ENCODE measurements around the gene ZBTB16.

The ZBTB16 gene

DNA sequence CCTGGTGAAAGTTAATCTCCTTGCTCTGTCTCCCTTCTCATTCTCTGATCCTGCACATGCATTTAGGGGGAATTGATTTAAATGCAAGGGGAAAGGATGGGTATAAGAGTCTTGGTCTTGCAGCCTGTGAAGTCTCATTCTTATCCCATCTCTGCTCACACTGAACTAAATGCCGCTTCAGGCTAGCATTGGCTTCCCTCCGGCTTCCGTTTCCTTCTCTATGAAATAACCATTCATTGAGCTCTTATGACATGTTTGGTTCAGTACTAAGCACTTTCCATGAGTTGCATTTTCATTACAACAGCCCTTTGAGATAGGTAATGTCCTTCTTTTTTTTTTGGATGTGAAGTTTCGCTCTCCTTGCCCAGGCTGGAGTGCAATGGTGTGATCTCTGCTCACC lies 5.6 kb downstream of the ZBTB16 start:
- no peak overlapping the region for H3K4me3 ChIP-seq (ENCODE audit: low read length)

DNA sequence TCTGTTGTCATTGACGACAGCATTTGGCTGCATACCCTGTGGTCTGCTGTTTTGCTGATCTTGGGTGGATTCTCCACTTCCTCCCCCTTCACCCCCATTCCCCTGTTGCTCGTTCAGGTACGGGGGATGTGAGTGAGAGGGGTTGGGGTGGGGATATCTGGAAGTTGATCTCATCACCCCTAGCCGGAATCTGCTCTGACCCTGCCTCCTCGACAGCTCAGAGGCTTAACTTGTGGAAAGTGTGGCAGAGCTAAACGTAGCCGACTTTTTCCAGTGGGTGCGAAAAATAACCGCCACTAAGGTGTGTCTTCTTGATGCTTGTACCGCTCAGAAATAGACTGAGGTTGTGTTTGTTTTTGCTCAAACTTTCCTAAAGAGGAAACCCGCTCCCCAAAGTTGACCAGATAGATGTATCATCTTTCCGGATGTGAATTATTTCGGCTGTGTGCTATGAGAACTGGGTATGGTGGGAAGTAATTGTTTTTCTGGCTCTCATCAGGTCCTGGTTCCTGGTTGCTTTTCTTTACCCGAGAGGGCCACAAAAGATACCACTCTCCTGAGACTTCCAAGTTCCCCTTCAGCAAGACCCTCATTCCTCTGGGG lies 6.6 kb downstream of the ZBTB16 start:
- H3K4me3 ChIP-seq (ENCODE audit: low read length), result no peak overlapping the region
- no peak for TF ChIP-seq ZNF274 (IDR thresholded peaks at IDR 0.05; ENCODE audit: low read depth, low read length)

More for the DNA sequence above, 5.6 kb downstream of the ZBTB16 start:
- no peak for TF ChIP-seq ZNF274 (IDR thresholded peaks at IDR 0.05; ENCODE audit: low read depth, low read length)

DNA sequence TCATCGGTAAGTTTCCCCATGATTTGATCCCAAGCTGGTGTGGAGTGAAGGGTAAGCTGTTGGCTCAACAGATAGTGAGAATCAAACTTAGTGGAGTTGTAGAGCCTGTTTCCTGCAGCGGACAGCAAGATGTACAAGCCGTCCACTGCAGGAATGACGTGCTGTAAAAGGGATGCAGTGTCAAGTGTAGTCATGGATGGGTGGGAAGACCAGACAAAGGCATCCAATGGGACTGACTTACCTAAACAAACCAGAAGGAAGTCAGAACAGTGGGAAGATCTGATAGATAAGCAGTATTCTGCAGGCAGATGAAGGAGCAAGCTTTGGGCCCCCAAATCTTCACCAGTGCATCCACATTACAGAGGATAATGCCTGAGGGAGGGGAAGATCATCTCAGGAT lies 8.8 kb downstream of the ZBTB16 start:
- no peak for TF ChIP-seq ZNF274 (IDR thresholded peaks at IDR 0.05; ENCODE audit: low read depth, low read length)
- H3K4me3 ChIP-seq (ENCODE audit: low read length), result no peak overlapping the region

DNA sequence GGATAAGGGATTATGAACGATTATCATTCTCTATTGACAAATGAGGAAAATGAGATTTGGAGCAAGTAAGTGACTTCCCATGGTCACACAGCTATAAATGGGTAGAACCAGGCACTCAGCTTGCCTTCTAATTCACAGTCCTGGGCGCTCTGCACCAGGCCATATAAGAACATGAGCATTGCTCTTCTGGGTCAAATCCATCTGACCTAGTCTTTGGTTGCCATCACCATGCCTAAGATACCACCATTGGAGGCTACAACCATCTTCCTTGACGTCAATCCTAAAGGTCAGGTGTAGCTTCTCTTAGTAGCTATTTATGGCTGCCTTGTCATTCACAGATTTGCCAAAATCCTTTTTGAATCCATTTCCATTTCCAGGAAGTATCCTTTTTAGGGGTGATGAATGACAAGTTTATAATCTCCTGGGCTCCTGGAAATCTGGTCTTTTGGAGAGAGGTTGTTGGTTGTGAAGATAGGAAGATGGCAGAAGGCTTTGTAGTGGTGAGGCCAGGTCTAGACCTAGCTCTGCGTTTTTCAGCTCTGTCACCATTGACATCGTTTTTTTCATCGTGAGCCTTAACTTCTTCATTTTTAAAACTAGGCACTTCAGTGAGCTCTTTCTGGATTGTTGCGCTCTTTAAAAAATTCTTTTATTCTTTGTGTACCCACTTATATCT lies 11.1 kb downstream of the ZBTB16 start:
- H3K4me3 ChIP-seq (ENCODE audit: low read length), result no peak overlapping the region
- no peak for TF ChIP-seq ZNF274 (IDR thresholded peaks at IDR 0.05; ENCODE audit: low read depth, low read length)

DNA sequence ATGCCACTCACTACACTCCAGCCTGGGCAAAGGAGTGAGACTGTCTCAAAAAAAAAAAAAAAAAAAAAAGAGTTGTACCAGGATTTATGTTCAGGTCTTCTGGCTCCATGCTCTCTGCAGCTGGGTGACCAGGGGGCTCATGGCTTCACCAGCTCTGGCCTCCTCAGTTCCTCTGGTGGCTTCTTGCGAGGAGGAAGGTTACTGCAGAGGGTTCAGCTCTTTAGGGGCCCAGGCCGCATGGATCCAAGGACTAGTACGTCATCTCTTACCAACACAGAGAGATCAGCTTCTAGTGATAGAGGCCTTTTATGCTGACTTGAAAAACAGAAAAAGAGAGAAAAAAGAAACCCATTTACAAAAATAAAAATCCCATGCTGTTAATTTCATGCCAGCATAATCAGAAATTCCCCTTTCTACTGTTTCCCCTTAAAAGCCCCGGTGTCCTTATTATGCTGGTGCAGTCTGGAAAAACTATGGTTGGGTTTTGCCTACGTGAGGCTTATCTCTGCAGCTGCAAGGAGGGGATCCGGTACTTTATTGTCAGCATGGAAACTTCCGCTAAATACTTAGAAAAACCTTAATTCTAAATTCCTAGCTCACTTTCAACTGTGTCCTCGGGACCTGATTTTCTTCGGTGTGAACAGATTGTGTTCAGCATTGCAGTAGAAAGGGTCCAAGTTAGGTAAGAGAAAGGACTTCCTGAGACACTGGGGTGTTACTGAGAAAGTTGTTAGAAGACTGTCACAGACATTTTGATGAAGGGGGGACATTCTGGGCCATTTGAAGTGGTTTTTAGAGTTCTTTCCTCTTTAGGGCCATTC lies 13.7 kb downstream of the ZBTB16 start:
- H3K4me3 ChIP-seq (ENCODE audit: low read length), result no peak overlapping the region
- no peak for TF ChIP-seq ZNF274 (IDR thresholded peaks at IDR 0.05; ENCODE audit: low read depth, low read length)

DNA sequence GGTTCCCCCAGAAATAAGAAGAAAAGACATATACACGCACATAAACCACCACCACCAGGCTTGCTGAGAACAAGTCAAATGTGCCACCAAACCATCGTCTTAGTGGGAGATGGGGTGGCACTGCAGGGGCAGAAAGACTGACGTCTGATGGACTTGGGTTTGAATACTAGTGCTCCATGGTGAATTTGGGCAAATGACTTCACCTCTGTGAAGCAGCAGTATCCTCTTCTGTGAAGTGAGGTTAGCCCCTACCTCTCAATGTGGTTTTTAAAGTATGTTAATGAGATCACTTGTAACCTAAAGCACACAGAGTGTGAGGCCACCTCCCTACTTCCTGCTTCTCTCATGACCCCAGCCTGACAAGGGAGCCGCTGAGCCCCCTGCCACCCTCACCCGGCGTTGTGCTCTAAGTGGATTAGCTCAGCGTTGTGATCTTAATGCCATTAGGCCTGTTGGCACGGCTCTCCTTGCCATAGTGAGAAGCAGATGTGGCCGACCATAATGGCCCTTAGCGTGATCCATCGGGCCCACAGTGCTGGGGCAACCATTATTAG lies 14.4 kb downstream of the ZBTB16 start:
- H3K4me3 ChIP-seq (ENCODE audit: low read length), result no peak overlapping the region
- no peak for TF ChIP-seq ZNF274 (IDR thresholded peaks at IDR 0.05; ENCODE audit: low read depth, low read length)

DNA sequence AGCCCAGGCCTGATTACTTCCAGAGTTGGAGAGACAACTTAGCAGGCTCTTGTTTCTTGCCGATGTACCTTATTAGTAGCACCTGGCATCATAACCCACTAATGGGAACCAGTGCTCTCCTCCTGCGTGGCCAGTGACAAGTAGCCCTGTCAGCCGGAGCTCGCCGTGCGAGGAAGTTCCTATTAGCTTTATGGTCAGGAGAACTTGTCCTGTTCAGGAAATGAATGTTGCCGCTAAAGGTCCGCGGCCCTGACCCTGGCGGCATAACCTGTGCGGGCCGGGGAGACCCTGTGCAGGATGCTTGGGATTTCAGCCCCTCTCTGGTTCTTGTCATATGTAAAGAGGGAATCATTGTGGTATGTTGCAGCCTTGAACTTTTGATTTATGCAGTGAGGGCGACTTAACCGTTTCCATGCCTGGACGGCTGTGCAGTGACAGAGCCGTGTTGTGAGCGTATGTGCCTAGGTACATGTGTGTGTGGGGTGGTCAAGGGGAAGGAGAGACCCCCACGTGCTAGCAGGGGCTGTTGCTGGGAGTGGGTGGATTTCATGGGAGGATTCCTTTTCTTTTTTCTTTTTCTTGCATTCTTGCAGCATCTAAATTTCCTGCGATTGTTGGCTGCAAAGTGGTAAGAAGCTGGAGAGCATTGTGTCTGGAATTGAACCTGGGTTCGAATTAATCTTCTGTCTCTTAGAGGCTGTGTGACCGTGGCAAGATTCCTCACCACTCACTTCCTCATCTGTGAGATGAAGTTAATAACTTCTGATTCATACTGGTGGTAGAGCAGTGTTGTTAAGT lies 15.2 kb downstream of the ZBTB16 start:
- no peak overlapping the region for H3K4me3 ChIP-seq (ENCODE audit: low read length)
- TF ChIP-seq ZNF274 (IDR thresholded peaks at IDR 0.05; ENCODE audit: low read depth, low read length), result no peak

DNA sequence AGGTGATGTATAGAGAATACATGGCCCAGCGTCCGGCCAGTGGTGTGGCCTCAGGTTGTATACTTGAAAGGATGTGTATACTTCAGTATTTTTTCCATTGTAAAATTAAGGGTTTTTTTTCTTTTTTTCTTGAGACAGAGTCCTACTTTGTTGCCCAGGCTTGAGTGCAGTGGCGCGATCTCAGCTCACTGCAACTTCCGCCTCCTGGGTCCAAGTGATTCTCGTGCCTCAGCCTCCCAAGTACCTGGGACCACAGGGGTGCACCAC lies 15.8 kb downstream of the ZBTB16 start:
- H3K4me3 ChIP-seq (ENCODE audit: low read length), result no peak overlapping the region
- TF ChIP-seq ZNF274 (IDR thresholded peaks at IDR 0.05; ENCODE audit: low read depth, low read length), result no peak

DNA sequence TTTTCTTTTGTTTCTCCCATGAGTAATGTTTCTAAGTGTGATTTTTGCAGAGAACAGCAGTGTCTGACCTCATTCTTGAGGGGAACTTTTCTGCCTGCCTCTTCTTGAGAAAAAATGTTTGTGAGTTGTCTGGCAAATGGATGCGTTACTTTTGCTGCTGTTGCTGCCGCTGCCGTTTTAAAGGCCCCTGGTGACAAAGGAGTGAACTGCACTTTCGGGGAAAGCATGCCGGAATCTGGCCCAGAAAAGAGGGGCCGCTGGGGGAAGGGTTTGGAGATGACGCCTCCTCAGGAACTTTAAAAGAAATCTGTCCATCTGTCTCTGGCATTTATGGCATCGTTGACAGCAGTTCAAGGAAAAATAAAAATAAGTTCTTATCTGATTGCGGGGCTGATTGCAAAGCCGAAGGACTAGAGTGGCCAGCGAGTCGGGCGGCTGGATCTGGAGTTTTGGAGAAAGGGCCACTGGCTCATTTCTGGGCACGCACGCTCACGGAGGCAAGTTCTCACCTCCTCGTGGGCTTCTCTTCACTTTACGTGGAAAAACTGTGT lies 16.5 kb downstream of the ZBTB16 start:
- TF ChIP-seq ZNF274 (IDR thresholded peaks at IDR 0.05; ENCODE audit: low read depth, low read length), result no peak
- no peak overlapping the region for H3K4me3 ChIP-seq (ENCODE audit: low read length)

DNA sequence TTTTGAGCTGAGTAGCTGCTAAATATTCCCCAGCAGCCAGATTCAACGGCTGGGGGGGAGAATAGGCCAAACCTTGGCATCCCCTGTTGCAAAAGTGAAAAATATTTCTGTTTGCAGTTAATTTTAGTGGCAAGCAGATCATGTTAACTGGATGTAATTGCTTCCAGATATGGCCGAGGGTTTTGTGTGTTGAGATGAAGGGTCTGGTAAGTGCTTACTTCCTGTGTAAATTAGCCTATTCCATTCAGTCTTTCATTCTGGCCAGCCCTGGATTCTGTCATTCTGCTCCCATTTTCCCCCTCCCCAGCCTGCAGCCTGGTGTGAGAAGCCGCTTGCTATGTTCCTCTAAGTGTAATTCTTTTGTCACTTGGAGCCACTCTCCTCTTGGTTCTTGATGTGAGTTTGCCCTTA lies 17.4 kb downstream of the ZBTB16 start:
- no peak overlapping the region for H3K4me3 ChIP-seq (ENCODE audit: low read length)

DNA sequence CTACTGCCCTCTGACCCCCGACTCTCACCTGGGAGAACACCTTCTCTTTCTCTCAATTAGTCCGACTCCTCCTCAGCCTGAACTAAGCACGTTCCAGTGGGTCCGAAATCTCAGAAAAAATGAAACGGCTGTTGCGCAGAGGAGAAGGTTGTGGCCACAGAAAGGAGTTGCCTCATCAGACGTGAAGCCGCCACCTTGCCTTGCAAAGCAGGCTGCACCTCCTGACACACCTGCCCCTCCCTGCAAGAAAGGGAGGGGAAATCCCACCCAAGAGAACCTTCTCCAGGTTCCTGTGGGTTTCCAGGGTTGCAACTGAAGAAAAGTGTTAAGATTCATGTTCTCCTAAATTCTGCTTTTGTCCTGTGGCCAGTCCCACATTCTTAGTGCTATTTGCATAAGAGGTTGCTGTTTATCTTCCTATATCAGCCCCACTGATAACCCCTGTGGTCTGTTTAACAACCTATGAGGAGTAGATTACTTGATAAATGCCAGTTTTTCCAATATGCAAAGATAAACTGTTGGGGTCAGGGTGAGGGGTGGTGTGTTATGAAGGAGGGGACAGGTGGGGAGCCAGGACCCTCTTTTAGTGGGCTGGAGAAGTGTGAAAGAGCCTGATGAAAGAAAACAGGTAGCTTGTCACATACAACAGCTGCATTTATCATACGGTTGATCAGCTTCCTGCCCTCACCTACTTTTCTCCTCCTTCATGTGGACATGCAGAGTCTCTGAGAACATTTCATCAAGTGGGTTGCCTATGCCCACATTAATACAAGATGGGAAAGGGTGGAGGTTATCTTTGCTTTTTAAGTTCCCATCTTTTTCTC lies 18.2 kb downstream of the ZBTB16 start:
- TF ChIP-seq ZNF274 (IDR thresholded peaks at IDR 0.05; ENCODE audit: low read depth, low read length), result no peak
- H3K4me3 ChIP-seq (ENCODE audit: low read length), result no peak overlapping the region

More for the DNA sequence above, 17.4 kb downstream of the ZBTB16 start:
- no peak for TF ChIP-seq ZNF274 (IDR thresholded peaks at IDR 0.05; ENCODE audit: low read depth, low read length)

DNA sequence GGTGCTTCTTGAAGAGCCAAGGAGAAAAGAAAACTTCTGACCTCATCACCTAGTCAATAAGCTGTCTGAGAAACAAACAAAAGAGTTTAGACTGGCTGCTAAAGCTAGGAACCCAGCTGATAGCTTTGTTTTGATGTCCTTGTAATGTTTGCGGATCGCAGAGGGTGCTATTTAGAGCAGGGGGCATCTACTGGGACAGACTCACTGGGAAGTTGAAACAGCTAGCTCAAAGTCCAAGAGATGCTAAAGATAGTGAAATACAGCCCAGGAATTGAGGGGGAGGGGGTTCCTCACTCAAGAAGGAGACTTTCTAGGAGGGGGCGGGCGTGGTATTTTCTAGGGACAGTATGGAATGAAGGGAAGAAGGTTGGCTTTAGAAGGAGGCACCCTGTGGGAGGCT lies 18.9 kb downstream of the ZBTB16 start:
- TF ChIP-seq ZNF274 (IDR thresholded peaks at IDR 0.05; ENCODE audit: low read depth, low read length), result no peak
- no peak overlapping the region for H3K4me3 ChIP-seq (ENCODE audit: low read length)

DNA sequence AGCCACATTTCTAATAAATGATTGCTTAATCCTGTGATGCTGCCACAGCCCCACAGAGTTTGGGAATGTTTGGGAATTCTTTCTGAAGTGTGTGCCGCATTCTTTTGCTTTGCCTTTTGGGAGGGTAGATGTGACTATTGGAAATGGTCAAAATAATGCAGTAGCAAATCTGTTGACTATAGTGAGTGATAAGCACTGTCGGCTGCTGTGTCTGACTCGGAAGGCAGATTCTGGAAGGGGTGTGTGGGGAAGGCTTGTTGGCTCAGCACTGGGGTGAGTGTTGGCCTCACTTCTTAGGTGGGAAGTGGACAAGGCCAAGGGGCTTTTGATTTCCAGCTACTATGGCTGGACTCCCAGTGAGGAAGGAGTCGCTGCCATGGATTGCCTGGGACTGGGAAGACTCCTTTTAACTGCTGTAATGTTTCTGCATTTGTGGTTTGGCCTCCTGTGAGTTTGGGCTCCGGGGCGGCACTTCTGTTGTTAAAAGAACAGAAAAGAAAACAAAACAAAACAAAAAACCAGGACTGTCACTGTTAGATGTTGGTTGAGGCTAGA lies 20.1 kb downstream of the ZBTB16 start:
- H3K4me3 ChIP-seq (ENCODE audit: low read length), result no peak overlapping the region
- no peak for TF ChIP-seq ZNF274 (IDR thresholded peaks at IDR 0.05; ENCODE audit: low read depth, low read length)

All from GM08714 (cell line).